Uterus (tissue), 2 donors: ENCODE measurements around the gene CSTB.

Source experiments
- POLR2A ChIP-seq, 2 donors: fragments of 450-650 bp; IDR thresholded peaks; one replicate each; pipeline ENCODE4 v1.6.1; 2016; ENCODE audit warnings: antibody characterized with exemption in 2 of 2, mild to moderate bottlenecking in 1 of 2, moderate library complexity in 1 of 2
- TF ChIP-seq, protein P1 (sequence below), 4 experiments: fragments of 200-600 bp in 2 of 4; fragments of 450-650 bp in 2 of 4; sonication (generic) in 2 of 4; IDR thresholded peaks; one replicate each; pipeline ENCODE4 v1.5.1; 2016 to 2019; ENCODE audit warnings: antibody characterized with exemption in 4 of 4, mild to moderate bottlenecking in 2 of 4, moderate library complexity in 1 of 4

GRCh38 chr21:43810505-43811261, 34.6 kb upstream of the CSTB start:
- TF ChIP-seq, protein P1, sequence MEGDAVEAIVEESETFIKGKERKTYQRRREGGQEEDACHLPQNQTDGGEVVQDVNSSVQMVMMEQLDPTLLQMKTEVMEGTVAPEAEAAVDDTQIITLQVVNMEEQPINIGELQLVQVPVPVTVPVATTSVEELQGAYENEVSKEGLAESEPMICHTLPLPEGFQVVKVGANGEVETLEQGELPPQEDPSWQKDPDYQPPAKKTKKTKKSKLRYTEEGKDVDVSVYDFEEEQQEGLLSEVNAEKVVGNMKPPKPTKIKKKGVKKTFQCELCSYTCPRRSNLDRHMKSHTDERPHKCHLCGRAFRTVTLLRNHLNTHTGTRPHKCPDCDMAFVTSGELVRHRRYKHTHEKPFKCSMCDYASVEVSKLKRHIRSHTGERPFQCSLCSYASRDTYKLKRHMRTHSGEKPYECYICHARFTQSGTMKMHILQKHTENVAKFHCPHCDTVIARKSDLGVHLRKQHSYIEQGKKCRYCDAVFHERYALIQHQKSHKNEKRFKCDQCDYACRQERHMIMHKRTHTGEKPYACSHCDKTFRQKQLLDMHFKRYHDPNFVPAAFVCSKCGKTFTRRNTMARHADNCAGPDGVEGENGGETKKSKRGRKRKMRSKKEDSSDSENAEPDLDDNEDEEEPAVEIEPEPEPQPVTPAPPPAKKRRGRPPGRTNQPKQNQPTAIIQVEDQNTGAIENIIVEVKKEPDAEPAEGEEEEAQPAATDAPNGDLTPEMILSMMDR (IDR thresholded peaks at IDR 0.05), result peak; percentile 87 to 96 (median 90)
- no peak for TF ChIP-seq POLR2A (IDR thresholded peaks at IDR 0.05)
